Right hindlimb (tissue), 1 donor: Measurements from ENCODE around the gene PPP1R1B.

Experiments used
- DNase-seq: peaks from one replicate; pipeline ENCODE4 v3.0.0-alpha.2; 2018

Gene PPP1R1B

DNA sequence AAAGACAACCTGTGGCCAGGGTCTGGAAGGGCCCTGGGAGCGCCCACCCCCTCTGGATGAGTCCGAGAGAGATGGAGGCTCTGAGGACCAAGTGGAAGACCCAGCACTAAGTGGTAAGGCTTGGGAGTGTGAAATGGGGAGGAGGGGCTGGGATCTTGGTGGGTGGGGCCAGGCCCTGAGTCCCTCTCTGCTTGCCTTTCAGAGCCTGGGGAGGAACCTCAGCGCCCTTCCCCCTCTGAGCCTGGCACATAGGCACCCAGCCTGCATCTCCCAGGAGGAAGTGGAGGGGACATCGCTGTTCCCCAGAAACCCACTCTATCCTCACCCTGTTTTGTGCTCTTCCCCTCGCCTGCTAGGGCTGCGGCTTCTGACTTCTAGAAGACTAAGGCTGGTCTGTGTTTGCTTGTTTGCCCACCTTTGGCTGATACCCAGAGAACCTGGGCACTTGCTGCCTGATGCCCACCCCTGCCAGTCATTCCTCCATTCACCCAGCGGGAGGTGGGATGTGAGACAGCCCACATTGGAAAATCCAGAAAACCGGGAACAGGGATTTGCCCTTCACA is 8.9 kb downstream of the PPP1R1B start:
- no peak for DNase-seq

DNA sequence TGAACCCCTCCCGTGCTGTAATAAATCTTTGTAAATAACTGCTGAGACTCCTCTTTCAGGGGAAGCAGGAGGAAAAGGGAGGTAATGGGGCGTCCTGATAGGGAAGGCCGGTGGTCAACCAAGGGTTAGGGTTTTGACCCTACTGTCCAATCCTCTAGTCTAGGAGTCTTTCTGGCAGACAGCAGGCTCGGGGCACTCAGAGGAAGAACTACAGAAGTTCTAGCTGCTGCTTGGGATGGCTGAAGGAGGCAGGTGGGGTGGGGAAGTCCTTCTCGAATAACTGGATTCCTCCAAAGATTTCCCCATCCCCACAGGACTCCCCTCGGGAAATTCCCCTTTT is 9.8 kb downstream of the PPP1R1B start:
- no peak for DNase-seq

DNA sequence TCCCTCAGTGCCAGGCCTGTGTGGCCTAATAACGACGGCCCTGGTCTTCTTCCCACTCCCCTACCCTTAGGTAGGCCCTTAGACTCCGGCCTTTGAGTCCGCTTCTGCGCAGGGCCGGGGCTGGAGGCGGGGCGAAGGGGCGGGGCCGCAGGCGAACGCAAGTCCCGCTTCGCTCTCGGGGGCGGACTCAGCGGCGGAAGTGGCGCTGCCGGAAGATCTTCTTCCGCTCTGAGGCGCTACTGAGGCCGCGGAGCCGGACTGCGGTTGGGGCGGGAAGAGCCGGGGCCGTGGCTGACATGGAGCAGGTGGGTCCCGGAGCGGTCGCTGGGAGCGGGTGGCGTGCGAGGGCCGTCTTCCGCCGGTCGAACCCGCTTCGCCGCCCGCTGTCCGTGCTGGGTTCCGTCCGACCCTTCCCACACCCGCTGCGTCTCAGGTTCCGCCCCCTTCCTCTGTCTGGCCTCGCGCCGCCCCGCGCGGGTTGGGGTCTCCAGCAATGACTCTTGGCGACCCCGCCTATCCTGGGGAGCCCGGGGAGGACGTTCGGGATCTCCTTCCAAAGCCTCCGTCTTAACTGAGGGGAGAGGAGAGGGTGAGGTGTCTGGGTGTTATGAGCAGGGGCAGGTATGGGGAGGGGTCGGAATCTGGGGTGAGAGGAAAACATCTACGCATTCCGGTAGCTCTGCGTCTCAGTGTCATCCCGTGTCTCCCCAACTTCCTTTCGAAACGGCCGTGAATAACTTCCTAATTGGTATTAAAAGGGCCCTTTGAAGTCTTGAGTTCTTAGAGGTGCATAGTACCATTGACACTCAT is 10.4 kb downstream of the PPP1R1B start, which contains the start of gene STARD3:
STARD3 (plus strand) TSS at position 218 of the 810 bp plus-strand sequence. CDS start 16,388 bp downstream, outside the sequence.
- DNase-seq, result peak; percentile 94

DNA sequence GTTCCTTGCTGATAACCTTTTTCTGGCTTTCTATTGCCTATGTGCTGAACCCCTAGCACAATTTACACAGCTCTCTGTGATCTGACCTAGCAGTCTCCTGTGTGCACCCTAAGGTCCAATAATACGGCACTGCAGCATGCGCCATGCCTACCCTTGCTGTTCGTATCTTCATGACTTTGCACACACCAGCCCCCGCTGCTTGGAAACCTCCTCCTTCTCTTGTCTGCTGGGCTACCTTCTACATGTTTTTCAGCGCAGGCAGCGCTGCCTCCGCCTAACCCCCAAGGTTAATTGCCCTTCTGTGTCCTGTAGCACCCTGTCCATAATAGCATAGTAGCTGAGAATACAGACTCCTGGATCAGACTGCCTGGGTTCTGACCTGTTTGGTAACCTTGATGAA is 11.6 kb downstream of the PPP1R1B start:
- DNase-seq, result no peak

DNA sequence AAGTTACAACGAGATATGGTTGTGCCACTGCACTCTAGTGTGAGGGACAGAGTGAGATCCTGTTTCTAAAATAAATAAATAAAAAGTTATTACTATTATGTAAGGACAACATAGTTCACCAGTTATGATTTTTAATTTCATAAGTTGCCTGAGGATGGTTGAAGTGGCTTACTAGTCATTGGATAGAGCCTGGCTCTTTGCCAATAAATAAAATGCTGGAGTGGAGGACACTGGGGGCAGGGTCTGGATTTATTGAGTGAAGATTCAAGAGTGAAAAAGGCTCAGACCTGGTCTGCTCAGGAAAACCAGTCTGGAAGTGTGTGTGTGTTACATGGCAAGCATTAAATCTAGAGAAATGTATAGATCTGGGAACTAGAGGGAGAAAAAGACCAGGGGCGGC is 12.3 kb downstream of the PPP1R1B start:
- no peak for DNase-seq

DNA sequence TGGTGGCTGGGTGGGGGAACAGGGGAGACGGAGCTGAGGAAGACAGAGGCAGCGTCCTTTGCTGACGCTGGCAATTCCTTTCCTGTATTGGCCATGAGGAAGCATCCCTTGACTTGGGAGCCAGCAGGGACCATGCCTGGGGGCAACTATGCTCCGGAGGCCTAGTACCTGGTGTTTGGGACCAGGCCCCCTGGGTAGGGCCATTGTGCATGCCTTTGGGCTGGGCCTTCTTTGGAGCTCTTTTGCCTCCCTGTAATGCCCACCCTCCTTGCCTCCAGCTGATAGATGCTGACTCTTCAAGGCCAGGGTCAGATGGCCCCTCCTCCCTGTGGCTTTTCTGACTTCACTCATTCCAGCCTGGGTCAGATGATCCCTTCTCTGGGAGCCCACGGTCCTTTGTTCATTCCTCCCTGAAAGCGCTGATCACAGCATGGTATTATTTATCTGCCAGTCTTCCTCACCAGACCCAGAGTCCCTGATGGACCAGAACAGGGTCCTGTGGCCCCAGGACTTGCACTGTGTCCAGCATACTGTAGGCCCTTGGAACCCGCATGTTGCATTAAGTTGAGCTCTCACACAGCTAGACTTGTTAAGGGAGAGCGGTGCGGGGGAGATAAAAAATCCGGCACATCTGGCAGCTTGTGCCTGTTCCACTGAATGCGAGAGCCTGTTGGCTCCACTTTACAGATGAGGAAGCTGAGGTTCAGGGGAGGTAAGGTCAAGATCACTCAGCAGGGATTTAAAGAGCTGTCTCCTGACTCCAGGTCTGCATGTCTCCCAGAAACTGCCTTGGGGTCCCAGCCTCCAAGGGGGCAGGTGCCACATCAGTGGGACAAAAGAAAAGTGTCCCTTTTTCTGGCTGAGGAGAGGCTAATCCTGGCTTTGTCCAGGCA is 13.1 kb downstream of the PPP1R1B start:
- no peak for DNase-seq

DNA sequence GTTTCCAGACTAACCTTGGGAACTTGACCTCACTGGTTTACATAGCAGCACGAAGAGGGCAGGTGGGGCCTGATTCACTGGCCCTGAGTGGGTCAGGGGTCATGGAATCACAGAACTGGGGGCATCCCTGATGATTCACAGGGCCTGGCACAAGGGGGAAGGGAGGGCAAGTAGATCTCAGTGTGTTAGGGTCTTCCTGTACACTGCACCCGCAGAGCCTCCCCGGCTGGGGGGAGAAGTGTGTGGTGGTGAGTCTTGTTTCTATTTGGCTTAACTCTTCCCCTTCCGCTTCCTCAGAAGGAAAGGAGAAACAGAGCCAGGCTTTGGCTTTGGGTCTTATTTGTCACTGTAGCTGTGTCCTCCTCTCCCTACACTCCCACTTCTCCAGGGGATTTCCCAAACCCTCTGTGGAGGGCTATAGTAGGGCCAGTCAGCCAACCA is 13.9 kb downstream of the PPP1R1B start:
- no peak for DNase-seq

DNA sequence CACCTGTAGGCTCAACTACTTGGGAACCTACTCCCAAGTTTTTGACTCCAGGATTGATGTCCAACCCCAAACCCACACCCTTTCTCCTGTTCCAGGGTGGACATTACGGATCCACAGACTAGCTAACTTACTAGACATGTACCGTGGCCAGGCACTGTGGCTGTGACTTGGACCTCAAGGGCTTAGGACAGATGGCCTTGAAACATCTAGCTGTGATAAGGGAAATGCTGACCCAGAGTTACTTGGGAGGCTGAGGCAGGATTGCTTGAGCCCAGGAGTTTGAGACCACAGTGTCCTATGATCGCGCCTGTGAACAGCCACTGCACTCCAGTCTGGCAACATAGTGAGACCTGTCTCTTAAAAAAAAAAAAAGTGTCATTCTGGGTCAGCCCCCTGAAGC is 14.3 kb downstream of the PPP1R1B start:
- DNase-seq, result no peak

DNA sequence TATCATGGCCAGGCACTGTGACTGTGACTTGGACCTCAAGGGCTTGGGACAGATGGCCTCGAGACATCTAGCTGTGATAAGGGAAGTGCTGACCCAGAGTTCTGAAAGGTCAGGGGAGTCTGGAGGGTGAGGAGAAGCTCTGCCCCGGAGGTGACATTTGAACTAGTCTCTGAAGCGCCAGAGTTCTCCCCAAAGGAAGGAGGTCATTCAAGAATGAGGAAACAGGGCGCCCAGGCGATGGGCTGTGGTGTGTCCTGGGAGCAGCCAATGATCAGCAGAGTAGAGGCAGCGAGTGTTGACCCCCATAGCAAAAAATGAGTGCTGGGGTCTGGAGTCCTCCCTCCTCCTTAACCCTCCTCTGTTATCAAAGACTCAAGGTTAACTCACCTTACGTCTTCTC is 15.1 kb downstream of the PPP1R1B start:
- no peak for DNase-seq

DNA sequence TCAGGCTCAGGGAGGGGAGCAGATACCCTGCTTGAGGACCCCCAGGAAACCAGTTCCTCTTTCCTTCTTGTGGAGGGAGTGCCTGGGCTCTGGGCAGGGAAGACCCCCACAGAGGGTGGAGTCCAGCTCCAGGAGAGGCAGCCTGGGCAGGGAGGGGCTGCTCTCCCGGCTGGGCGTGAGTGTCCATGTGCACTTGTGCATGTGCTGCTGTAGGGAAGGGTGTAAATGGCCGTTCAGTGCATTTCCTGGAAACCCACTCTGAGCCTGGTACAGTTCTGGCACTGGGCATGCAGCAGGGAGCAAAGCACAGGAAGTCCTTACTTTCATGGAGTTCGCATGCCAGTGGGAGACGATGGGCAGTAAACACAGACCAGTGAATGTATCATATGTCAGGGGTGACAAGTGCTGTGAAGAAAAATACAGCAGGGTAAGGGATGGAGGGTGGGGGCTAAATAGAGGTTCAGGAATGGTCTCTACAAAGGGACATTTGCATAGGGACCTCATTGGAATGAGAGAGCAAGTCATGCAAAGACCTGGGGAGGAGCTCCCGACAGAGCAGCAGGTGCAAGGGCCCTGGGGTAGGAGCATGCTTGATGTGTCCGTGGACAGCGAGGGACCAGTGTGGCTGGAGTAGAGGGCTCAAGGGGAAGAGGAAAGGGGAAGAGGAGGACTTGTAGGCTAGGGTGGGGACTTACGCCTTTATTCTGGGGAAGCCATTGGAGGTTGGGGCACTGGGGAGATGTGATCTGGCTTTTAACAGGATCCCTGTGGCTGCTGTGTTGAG is 15.7 kb downstream of the PPP1R1B start:
- no peak for DNase-seq

DNA sequence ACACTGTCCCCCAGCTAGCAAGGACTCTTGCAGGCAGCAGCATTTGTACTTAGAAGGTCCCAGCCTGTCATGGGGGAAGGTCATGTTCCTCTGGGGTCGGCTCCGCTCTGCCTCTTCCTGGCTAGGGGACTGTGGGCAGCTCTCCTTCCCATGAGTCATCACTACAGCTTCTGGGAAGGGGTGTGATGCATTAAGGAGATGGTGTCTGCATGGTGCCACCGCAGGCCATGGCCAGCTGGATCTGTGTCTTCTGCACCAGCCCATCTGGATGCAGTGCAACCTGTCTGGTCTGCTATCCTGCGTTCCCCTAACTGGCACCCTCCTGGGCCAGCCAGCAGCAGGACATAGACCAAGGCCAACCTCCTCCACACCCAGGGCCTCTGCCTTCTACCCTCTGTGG is 16.5 kb downstream of the PPP1R1B start:
- DNase-seq, result no peak

DNA sequence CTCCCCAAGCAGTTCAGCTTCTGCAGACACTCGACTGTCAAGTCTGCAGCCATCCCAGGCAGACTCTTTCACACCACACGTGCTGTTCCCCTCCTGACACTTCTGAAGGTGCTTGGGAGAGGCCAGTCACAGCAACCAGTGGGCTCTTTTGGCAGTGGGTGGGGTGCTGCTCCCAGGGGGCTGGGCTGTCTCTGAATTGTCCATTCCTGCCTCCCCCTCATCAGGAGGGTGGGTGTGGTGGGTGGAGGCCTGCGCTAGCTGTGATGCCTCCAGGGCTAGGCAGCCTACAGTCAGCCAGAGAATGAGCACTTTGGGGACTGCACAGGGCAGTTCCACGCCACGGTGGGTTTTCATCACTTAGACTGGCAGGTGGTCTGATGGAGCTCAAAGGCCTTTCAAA is 20.5 kb downstream of the PPP1R1B start:
- DNase-seq, result no peak

DNA sequence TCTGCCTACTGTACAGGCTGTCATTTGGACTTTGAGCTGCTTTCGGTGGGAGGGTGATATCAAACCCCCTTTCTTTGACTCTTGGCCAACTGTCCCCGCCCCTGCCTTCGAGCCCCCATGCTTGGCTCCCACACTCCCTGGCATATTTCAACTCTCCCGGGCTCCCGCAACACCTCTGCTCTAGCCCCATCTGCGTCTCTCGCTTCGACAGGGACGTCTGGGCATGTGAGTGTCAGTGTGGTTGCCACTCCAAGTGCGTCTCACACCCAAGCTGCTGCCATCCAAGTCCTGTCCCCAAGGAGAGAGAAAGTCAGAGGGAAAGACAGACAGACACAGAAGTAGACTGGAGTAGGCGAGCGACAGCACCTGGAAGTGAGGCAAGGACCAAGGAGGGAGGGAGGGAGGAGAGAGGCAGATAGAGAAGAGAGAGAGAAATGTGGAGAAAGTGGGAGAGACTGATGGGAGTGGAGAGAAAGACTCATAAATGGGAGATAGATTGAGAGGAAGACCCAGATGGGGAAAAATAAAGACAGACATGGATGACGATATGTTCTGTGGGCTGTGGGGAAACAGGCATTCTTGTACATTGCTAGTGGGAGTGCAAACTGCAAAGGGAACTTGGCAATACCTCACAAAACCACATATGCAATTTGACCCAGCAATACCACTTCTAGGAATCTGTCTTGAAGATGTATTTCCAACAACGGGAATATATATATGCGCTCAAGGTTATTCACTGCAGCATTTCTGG is 22.0 kb downstream of the PPP1R1B start:
- DNase-seq, result no peak

DNA sequence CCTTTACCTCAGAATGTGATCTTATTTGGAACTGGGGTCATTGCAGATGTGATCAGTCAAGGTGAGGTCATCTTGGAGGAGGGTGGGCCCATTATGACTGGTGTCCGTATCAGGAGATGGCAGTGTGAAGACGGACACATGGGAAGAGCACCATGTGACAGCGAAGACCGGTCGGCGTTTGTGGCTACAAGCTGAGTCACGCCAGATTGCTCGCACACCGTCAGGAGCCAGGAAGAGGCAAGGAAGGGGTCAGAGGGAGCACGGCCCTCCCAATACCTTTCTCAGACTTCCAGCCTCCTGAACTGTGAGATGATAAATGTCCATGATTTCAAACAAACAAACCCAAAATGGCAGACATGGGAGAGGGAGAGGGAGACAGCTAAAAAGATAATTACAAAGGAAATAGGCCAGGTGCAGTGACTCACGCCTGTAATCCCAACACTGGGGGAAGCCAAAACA is 23.4 kb downstream of the PPP1R1B start:
- no peak for DNase-seq

DNA sequence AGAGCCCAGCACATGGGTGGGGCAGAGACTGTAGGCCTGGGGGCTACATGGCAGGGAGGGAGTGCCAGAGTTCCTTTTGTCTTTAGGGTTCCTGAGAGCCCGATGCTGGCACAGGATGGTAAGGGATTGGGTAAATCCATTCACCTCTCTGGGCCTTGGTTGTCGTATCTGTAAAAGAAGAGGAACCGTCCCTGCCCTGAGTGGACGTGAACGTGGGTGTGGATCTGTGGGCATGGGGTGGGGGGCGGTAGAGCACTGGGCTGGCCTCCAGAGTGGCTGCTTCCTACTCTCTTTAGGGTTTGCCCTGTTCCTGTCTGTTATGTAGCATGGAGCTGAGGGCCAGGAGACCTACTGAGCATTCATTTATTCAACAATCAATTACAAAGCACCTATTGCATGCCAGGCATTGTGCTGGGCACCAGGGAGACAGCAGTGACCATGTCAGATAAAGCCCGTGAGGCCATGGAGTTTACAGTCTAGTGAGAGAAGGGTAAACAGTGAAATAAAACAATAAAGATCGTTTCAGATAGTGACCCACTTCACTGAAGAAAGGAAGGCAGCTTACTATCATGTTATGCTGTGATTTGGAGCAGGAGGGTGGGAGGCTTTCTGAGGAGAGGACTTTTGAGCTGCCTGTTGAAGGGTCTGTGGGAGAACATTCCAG is 25.3 kb downstream of the PPP1R1B start:
- no peak for DNase-seq

DNA sequence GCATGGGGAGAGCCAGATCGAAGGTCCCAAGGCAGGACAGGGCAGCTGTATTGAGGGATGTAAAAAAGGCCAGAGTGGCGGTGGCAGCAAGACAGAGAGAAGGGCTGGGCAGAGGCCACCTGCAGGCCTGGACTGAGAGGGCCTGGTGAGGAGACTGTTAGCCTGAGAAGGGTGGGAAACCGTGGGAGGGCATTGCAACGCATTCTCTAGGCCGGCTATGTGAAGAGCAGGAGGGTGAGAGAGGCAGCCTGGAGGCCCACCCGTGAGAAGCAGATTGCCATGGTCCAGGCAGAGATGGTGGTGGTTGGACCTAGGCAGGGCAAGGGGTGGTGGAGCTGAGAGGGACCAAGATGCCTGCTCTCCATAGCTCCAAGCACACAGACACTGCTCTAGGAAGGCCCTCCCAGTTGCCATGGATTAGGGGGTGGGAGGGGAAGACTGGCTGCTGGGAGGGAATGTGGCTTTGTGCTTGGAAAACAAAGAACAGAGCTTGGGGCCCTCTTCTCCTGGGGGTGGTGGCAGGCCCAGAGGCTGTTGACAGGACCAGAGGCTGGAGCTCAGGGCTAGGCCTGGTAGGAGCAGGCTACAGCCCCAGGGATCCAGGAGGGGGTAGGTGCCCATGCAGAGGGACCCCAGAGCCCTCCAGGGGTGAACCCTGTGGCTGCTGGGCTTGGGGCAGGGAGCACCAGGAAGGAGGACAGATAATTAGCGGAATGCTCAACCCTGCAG is 26.0 kb downstream of the PPP1R1B start:
- DNase-seq, result no peak

DNA sequence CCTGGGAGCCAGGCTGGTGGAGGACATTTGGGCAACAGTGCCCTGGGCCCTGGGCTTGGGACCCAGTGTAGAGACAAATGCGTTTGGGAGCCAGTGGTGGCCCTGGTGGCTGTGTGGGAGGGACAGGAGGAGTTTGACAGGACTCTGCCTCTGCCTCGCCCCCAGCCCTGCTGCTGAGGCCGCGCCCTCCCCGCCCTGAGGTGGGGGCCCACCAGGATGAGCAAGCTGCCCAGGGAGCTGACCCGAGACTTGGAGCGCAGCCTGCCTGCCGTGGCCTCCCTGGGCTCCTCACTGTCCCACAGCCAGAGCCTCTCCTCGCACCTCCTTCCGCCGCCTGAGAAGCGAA is 26.5 kb downstream of the PPP1R1B start:
- DNase-seq, result no peak

DNA sequence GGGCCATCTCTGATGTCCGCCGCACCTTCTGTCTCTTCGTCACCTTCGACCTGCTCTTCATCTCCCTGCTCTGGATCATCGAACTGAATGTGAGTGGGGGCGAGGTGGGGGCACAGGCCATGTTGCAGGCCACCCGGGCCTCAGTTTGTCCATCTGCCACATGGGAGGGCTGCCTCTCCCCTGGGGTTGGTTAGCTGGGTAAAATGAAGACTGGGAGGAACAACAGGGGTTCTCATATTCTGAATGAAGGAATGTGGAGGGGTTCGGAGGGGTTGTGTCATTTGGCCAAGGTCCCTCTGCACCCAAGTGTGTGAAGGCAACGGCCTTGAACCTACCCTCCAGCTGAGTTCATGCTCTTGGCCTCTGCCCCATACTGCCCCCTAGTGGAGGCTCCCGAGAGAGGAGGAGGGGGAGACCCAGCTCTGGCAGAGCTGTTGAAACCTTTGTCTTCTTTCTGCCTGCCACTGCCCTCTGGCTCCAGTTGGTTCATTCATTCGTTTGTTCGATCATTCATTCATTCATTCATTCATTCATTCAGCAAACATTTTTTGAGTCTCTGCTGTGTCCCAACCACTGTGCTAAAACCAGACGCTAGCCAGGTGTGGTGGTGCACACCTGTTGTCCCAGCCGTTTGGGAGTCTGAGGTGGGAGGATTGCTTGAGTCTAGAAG is 27.0 kb downstream of the PPP1R1B start:
- DNase-seq, result no peak

DNA sequence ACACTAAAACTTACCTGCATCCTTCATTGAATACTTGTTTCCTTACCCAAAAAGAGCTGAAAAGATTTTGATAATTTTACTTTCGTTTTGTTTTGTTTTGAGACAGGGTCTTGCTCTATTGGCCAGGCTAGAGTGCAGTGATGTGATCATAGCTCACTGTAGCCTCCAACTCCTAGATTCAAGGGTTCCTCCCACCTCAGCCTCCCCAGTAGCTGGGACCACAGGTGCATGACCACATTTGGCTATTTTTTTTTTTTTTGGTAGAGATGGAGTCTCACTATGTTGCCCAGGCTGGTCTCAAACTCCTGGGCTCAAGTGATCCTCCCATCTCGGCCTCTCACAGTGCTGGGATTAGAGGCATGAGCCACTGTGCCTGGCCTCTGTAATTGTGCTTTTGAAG is 28.4 kb downstream of the PPP1R1B start:
- DNase-seq, result no peak

DNA sequence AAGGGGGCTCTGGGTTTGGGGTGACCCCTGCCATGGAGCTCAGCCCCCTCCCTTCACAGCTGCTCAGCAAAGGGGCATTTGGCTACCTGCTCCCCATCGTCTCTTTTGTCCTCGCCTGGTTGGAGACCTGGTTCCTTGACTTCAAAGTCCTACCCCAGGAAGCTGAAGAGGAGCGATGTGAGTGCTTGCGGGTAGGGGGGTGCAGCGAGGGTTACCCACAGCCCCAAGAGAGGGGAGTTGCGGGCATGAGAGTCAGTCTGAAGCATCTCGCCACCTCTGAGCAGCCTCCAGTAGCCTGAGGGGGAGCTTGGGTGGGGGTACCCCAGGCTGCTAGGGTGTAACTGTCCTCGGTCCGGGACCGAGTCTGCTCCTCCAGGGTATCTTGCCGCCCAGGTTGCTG is 31.6 kb downstream of the PPP1R1B start:
- no peak for DNase-seq
